Brain microvascular endothelial cell (primary cell): Measurements from ENCODE around the gene SPAG8.

Source experiments
- DNase-seq: peaks from one replicate; pipeline ENCODE4 v3.0.0-alpha.2; 2020
- H3K27ac ChIP-seq: fragments of 250-450 bp; sonication (Bioruptor Pico); 2 replicates; pipeline ENCODE4 v1.5.1; 2020; ENCODE audit warnings: mild to moderate bottlenecking, moderate library complexity
- H3K27me3 ChIP-seq: fragments of 250-450 bp; sonication (Bioruptor Pico); replicated peaks from 2 replicates; pipeline ENCODE4 v1.5.1; 2020; ENCODE audit warnings: mild to moderate bottlenecking
- H3K36me3 ChIP-seq: fragments of 250-450 bp; sonication (Bioruptor Pico); replicated peaks from 2 replicates; pipeline ENCODE4 v1.5.1; 2020; ENCODE audit warnings: mild to moderate bottlenecking
- H3K4me3 ChIP-seq: 2 replicates; pipeline ENCODE4 v1.5.1; 2011; ENCODE audit warnings: low read depth, mild to moderate bottlenecking, control low read depth, low read length, moderate library complexity
- CTCF ChIP-seq: IDR thresholded peaks from 2 replicates; pipeline ENCODE4 v1.5.1; 2011; ENCODE audit warnings: low read depth, mild to moderate bottlenecking, moderate library complexity, low read length, control low read depth, inconsistent platforms; ENCODE audit errors: missing control alignments
- in situ Hi-C: cut with HindIII; loops from 2 replicates; pipeline ENCODE4 v1.10.0; 2017; ENCODE audit warnings: low sequenced_read_pairs, low pct_ligation_motif_present

SPAG8 gene

DNA sequence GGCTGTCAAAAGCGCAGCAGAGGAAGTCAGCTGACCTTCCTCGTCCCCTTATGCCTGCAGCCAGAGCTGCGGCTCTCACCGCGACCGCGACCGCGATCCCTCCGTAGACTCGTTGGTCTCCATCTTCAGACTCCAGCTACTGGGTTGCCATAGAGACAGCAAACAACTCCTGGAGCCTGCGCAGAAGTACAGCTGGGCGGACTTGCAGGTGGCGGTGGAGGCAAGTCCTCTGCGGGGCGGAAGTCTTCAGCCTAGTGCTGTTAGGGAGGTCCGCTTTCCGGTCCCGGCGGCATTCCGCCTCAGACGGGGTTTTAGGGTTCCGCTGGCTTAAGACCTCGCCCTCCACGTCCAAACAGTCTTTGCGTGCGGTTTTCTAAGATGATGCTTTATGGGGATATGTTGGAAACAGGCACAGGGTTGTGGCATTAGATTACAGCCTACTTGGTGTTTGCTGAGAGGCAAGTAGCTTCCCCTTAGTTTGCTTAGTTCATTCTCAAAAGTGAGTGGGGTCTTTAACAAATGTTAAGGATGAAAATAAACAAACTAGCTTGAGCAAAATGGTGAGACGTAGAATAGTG is at the start of gene SPAG8:
SPAG8 (minus strand) TSS at position 238 of the 578 bp plus-strand sequence; CDS start at position 123, 115 bp downstream.
- peak; percentile 96 for DNase-seq
- TF ChIP-seq CTCF, result no peak
- no peaks in the 10 kb centered on the region for H3K27me3 ChIP-seq
- peak within 1 kb of the TSS; percentile 32 for H3K27ac ChIP-seq
- in situ Hi-C loops, result no loop called here
- H3K36me3 ChIP-seq, result no peaks in the 10 kb centered on the region
- peak within 1 kb of the TSS; percentile 59 for H3K4me3 ChIP-seq

GRCh38 chr9:35861161-35861897 is 49.3 kb upstream of the SPAG8 start:
- no peak overlapping the region for H3K27ac ChIP-seq
- no peak for DNase-seq
- in situ Hi-C loops, result no loop called here
- peaks cover 1% of the 10 kb centered on the region for H3K27me3 ChIP-seq
- TF ChIP-seq CTCF, result no peak
- H3K4me3 ChIP-seq, result no peak overlapping the region
- no peaks in the 10 kb centered on the region for H3K36me3 ChIP-seq

- no peak for DNase-seq
- no peak overlapping the region for H3K27ac ChIP-seq
Measured at GRCh38 chr9:35859990-35860339, 47.9 kb upstream of the SPAG8 start.

DNA sequence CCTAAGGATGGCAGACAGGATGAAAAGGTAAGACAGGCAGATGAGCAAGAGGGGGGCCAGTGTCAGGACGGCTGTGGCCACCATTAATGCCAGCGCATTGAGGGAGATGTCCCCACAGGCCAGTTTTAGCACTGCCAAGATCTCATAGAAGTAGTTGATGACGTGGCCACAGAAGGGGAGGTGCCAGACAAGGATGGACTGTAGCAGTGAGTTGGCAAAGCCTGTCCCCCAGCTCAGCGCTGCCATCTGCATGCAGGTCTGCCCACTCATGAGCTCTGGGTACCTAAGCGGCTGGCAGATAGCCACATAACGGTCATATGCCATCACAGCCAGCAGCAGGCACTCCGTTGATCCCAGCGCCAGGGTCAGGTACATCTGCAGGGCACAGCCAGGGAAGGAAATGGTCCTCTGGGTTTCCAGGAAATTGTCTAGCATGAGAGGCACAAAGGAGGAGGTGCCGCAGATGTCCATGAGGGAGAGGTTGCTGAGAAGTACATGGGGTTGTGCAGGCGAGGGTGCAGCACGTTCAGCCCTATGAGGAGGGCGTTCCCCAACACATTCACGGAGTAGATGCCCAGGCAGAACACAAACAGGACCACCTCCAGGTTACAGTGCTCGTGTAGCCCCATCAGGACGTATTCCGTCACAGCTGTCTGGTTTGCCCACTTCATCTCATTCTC is 47.4 kb upstream of the SPAG8 start:
- no peak for DNase-seq
- in situ Hi-C loops, result no loop called here
- Histone ChIP-seq H3K27me3 (peaks cover 1% of the 10 kb centered on the region), H3K27ac (no peak overlapping the region), H3K36me3 (no peaks in the 10 kb centered on the region), H3K4me3 (no peak overlapping the region)
- TF ChIP-seq CTCF, result peak; percentile 19

More at GRCh38 chr9:35859990-35860339, 47.9 kb upstream of the SPAG8 start:
- no peaks in the 10 kb centered on the region for H3K36me3 ChIP-seq
- H3K27me3 ChIP-seq, result peaks cover 1% of the 10 kb centered on the region
- no peak for TF ChIP-seq CTCF
- no peak overlapping the region for H3K4me3 ChIP-seq
- in situ Hi-C loops, result no loop called here

GRCh38 chr9:35858458-35858857 is 46.4 kb upstream of the SPAG8 start:
- Histone ChIP-seq H3K27ac (no peak overlapping the region), H3K27me3 (peaks cover 1% of the 10 kb centered on the region), H3K4me3 (no peak overlapping the region), H3K36me3 (no peaks in the 10 kb centered on the region)
- in situ Hi-C loops, result no loop called here
- DNase-seq, result no peak
- no peak for TF ChIP-seq CTCF
